ENCODE measurements around the gene MYCBP2. TPM values are rescaled to one million over a fixed set of nuclear protein-coding genes. Genes with fewer than 3 reads are reported as not detected.

The MYCBP2 gene
- total and polyA plus RNA-seq, 4 donors = 12.1 to 86.4 (median 30.0) TPM

- Histone ChIP-seq H3K9ac (ENCODE audit: low read depth in 1 of 2, low read length in 2 of 2) (no peak overlapping the region), H3K4me3 (ENCODE audit: low read depth in 1 of 3, low read length in 3 of 3) (no peak overlapping the region), H3K27me3 (ENCODE audit: control insufficient read depth in 4 of 4, insufficient read depth in 4 of 4, low read length in 3 of 4) (no peaks in the 10 kb centered on the region), H3K27ac (ENCODE audit: low read depth in 1 of 2, low read length in 2 of 2) (no peak overlapping the region), H3K4me1 (ENCODE audit: control insufficient read depth in 4 of 4, insufficient read depth in 4 of 4, low read length in 3 of 4) (no peaks in the 10 kb centered on the region), H3K9me3 (ENCODE audit: control insufficient read depth in 4 of 4, low read length in 3 of 4) (no peaks in the 10 kb centered on the region), H3K36me3 (ENCODE audit: control insufficient read depth in 4 of 4, insufficient read depth in 3 of 4, low read depth in 1 of 4, low read length in 3 of 4) (no peaks in the 10 kb centered on the region)
- WGBS = 71% methylated on average over 2 of the region's 2 CpGs
- no peak for TF ChIP-seq RXRA (IDR thresholded peaks at IDR 0.05)
- TF ChIP-seq FOXA2 (IDR thresholded peaks at IDR 0.05) = no peak
- TF ChIP-seq GABPA (IDR thresholded peaks at IDR 0.05 in 1 of 2, conservative IDR thresholded peaks at IDR 0.05 in 1 of 2) = no peak
- no peak for TF ChIP-seq JUND (IDR thresholded peaks at IDR 0.05)
- no peak for TF ChIP-seq ZBTB33 (IDR thresholded peaks at IDR 0.05)
- TF ChIP-seq ATF3 (IDR thresholded peaks at IDR 0.05) = no peak
- no peak for TF ChIP-seq HNF4G (IDR thresholded peaks at IDR 0.05)
- no peak for TF ChIP-seq SP1 (IDR thresholded peaks at IDR 0.05)
- no peak for TF ChIP-seq CTCF (IDR thresholded peaks at IDR 0.05; ENCODE audit: low read depth, low read length, missing input control)
- TF ChIP-seq FOXA1 (IDR thresholded peaks at IDR 0.05) = no peak
- no peak for TF ChIP-seq TAF1 (conservative IDR thresholded peaks at IDR 0.05)
- TF ChIP-seq MAX (IDR thresholded peaks at IDR 0.05) = no peak
- no peak for TF ChIP-seq NR2F2 (IDR thresholded peaks at IDR 0.05)
- TF ChIP-seq HNF4A (conservative IDR thresholded peaks at IDR 0.05) = no peak
- TF ChIP-seq YY1 (IDR thresholded peaks at IDR 0.05) = no peak
- TF ChIP-seq REST (IDR thresholded peaks at IDR 0.05) = no peak
- no peak for TF ChIP-seq RAD21 (IDR thresholded peaks at IDR 0.05)
- no peak for TF ChIP-seq EGR1 (IDR thresholded peaks at IDR 0.05; ENCODE audit: low read depth in 2 of 2)
- DNase-seq (ENCODE audit: low spot score) = no peak
Observed at GRCh38 chr13:77345150-77345780, 18.4 kb upstream of the MYCBP2 start.

Measured in liver (tissue), 9 donors.